IMR-90 (cell line): Measurements from ENCODE around the gene XDH.

Experiments
- CTCF ChIP-seq: conservative IDR thresholded peaks from 2 replicates; pipeline ENCODE4 v1.5.1; 2012; ENCODE audit warnings: mild to moderate bottlenecking, low read depth, low read length, improper control_type of control experiment
- POLR2A ChIP-seq: IDR thresholded peaks from 2 replicates; pipeline ENCODE4 v1.6.1; 2012; ENCODE audit warnings: mild to moderate bottlenecking, low read depth, low read length

GRCh38 chr2:31339696-31340095, 74.8 kb downstream of the XDH start:
- no peak for TF ChIP-seq CTCF
- TF ChIP-seq POLR2A = no peak
